ENCODE results near the gene HOXC9.

The HOXC9 gene

DNA sequence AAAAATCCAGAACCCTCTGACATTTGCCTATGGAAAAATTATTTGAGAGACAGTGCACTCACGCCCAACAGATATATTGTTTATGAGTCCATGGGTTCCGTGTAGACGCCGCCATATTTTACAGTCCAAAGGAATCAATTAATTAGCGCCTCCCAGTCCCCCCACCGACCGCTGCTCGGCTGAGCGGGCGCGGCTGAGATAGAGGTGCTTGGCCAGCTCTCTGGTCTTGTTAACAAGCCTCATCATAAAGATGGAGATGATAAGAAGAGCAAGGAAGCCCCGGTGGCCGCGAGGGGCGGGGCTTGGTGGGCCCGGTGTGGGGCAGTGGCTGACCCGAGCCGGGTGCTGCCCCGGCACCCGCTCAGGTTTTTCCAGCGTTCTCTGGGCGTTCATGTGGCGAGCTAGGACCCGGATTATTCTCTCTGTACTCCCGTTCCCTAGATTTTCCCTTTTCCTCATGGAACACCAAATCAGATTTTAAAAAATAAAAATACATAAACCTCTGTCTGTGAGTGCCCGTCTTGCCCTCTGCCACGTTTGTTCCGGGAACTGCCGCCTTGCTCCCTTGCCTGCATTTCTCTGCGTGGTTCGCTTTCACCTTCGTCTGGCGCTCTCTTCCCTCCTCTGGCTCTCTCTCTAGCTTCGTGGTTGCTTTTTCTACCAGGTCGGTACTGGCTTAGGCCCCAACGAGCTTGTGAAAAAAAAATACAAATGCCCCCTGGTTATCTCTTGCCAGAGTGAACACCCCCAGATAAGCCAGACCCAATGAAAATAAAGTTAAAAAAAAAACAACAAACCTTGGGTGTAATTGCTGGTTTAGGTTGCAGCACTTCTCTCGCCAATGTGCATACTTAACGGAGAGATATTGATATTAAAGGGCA is 36.3 kb upstream of the HOXC9 start:
- DNase-seq = no peak

- DNase-seq = no peak
Observed at GRCh38 chr12:53964315-53964713, 35.6 kb upstream of the HOXC9 start.

- no peak for DNase-seq
Observed at GRCh38 chr12:53965281-53966084, 34.5 kb upstream of the HOXC9 start.

DNA sequence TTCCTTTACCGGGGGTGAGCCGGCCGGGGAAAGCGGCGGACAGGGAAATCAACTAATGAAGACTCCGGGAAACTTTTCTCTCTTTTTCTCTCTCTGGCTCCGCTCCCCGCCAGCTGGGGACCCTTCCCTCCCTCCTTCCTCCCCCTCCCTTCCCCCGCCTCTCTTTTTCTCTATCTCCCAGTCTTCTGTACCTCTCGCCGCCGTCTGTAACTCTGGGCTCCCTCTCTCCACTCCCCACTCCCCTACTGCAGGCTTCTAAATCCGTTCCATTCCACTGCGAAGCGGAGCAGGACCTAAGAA is 33.9 kb upstream of the HOXC9 start:
- DNase-seq = no peak

DNA sequence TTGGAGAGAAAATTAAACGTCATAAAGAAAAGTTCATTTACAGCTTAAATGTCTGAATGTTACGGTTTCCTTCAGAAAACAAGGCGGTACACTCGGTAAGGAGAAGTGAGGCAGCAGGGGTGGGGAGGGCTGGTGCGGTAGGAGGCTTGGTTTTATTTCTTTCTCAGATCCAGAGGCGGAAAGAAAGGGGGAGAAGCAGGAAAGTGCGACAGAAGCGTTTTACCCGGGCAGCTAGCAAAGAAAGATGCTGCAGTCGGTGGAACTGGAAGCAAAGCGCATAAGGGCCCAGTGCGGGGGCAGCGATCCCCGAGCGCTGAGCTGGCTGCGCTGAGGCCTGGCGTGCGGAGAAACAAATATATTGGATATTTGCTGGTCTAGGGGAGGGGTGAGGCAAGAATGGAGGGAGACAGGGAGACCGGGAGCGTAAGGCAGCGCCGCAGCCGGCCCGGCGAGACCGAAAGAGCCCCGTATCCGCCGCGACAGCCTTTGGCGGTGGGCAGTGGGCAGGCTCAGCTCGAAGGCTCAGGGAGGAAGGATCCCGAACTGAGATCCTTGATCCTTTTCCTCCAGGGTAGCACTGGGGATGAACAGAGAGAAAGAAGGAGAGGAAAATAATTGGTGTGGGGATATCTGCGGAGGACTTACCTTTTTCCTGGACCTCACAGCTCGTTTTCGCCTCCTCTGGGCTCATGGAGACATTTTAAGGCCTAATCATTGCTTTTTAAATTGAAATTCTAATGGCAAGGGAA is 33.4 kb upstream of the HOXC9 start:
- no peak for DNase-seq

DNA sequence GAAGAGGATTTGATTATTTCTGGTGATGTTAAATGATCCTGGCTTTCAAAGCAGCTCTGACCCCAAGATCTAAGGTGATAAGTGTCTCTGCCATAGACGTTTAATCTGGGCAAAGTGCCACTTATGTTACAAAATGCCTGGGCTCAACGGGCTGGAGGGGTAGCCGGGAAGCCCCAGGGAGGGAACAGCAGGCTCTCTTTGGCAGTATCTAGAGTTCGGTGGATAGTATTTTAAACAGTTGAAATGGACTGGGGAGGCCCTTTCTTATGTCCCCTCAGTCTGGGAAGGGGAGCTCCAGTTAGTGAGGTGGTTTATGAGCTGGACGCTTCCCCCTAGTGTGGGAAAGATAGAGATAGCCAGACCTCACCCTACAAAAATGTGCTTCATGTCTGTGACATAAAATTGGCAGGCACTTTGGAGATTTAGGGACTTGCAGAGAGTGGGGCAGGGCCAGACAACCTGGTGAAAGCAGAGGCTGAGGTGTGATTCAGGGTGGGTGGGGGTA is 32.5 kb upstream of the HOXC9 start:
- DNase-seq = no peak

GRCh38 chr12:53968214-53969127 is 31.5 kb upstream of the HOXC9 start:
- no peak for DNase-seq

GRCh38 chr12:53969588-53970259 is 30.2 kb upstream of the HOXC9 start:
- DNase-seq = no peak

DNA sequence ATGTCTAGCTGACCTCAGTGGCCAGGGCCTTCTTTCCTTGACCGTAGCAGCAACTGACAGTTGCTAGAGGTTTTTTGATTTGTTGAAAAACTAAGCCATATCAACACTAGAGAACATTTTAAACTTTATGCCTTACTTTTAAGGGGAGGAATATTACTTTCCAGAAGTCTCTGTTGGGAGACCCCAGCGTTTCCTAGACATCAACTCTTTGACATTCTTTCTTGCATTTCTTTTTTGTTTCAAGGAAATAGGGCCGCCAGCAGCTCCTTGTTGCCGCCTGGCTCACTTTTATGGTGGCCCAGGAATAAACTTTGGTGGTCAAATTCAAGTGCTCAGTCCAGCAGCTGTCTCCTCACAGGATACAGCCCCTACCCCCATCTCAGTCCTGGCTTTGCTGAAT is 29.5 kb upstream of the HOXC9 start:
- no peak for DNase-seq

GRCh38 chr12:53971129-53971528 is 28.8 kb upstream of the HOXC9 start:
- DNase-seq = no peak

DNA sequence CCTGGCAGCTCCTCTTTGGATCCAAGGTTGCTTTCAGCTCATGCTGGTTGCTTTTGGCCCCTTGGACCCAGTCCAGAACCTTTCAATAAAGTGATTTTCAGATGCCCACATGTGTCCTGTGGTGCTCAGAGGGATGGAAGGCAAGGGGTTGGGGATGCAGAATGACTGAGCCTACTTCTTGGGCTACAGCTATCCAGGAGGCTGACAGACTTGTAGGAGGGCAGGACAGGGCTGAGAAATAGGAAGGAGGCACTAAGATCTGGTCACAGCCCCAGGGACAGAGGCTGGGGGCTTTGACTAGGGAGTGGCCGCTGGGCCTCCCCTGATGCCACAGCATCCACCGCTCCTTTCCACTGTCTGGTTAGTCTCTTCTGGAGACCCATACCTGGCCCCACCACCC is 28.3 kb upstream of the HOXC9 start:
- DNase-seq = no peak

DNA sequence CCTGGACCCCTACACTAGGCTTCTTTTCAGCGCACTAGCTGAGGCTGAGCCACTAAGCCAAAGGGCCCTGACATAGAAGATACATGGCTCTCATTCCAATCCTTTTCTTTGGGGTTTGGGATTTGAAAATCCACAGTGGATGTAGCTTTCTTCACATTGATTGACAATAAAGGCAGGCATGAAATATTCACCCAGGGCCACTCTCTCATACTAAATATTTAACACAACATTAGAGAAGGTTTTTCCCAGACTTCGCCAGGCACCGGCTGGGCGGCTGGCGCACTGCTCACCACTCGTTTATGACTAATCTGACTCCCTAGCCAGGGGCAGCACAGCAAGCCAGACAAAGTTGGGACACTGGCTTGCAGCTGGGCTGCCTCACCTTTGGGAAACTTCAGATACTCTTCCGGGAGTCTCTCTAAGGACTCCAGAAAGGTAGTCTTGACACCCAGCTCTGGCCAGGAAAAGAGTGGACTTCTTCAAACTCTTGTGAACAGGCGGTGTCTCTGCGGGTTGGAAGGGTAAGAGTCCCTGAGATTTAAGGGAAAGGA is 27.7 kb upstream of the HOXC9 start:
- no peak for DNase-seq

GRCh38 chr12:53972722-53973235 is 27.2 kb upstream of the HOXC9 start, which contains the start of gene HOXC11:
Gene HOXC11 (plus strand): TSS chr12:53973126. CDS start chr12:53973242, 116 bp downstream.
- DNase-seq = no peak

GRCh38 chr12:53973236-53974042 is 26.5 kb upstream of the HOXC9 start:
- DNase-seq = no peak

DNA sequence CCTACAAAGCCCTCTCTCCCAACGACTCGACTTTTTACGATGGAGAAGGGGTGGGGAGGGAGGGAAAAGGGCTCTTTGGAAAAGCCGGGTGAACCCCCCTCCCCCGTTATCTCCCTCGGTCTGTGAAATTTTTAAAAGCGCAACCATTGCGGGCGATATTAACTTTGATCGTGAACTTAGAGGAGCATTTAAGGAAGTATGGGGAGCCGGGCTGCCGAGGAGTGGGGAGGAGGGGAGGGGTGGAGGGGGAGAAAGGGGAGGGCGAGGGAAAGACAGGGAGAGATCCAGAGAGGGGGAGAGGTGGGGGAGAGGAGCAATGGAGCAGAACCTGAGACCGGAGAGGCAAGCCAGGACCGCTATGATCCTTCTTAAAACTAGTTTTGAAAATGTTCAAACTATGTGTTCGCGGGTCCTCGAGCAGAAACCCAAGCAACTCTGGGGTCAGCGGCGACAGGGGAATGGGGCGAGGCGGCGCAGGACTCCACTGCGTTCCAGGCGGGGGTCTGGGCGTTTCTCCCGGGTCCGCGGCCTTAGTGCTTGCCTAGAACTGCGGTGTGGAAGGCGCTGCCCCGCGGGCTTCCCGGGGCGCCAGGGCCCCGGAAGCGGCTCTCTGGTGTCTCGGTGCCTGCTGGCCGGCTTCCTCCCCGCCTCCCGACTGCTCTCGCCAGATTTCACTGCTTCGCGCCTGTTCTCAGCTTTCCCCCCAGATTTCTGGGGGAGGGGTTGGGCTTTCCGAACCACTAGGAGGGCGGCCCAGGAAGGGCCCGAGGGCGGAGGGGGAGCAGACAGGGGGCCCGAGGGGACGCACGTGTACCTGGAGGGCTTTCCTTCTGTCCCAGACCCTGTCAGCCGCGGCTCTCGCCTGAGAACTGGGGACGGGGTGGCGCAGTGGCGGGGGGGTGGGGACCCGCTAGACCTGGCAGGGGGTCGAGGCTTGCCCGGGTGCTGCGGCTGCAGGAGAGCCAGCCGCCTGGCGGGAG is 25.6 kb upstream of the HOXC9 start, which contains the start of gene HOTAIR:
Gene HOTAIR, minus strand, starts transcription at position 871 of the 980 bp plus-strand sequence.
- no peak for DNase-seq

DNA sequence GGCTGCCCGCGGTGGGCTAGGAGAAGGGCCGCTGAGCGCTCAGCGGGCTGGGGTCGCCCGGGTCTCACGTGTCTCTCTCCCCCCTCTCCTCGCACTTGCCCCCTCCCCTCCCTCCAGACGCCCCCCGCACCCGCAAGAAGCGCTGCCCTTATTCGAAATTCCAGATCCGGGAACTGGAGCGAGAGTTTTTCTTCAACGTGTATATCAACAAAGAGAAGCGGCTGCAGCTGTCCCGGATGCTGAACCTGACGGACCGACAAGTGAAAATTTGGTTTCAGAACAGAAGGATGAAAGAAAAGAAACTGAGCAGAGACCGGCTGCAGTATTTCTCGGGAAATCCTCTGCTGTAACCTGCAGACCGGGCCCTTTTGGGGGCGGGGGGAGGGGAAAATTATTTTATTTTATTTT is 24.9 kb upstream of the HOXC9 start:
- no peak for DNase-seq

- DNase-seq = no peak
Observed at GRCh38 chr12:53975479-53976152, 24.3 kb upstream of the HOXC9 start.

DNA sequence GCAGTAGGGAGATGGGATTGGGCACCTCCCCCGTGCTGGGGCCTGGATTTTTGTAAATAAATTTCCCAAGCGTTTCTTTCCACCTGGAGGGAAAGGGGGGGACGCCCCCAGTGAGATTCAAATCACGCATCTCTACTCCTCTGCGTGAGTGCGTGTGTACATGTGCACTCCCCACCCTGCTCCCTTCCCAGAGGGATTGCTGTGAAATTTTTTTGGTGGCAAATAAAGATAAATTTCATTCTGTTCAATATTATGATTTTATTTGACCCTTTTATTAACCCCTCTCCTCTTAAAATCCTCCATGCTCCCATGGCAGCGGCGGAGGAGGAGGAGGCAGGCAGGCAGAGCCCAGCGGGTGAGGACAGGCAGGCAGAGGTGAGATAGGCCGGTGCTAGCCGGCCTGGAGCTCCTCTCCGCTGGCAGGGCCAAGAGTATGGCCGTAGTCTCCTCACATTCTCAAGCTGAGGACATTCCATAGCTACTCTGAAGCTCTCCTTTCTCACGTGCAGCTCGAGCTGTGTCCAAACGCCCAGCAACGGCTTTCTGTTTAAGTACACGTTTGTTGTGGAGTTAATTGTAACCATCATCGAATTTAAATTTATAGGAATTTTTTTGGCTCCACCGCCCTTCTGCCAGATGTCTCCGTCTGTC is 23.7 kb upstream of the HOXC9 start:
- no peak for DNase-seq
